Glomerular visceral epithelial cell (primary cell): Measurements from ENCODE around the gene HDAC10.

ENCODE experiments used
- DNase-seq: peaks from one replicate; pipeline ENCODE4 v3.0.0-alpha.2; 2016; ENCODE audit errors: extremely low spot score

The HDAC10 gene

DNA sequence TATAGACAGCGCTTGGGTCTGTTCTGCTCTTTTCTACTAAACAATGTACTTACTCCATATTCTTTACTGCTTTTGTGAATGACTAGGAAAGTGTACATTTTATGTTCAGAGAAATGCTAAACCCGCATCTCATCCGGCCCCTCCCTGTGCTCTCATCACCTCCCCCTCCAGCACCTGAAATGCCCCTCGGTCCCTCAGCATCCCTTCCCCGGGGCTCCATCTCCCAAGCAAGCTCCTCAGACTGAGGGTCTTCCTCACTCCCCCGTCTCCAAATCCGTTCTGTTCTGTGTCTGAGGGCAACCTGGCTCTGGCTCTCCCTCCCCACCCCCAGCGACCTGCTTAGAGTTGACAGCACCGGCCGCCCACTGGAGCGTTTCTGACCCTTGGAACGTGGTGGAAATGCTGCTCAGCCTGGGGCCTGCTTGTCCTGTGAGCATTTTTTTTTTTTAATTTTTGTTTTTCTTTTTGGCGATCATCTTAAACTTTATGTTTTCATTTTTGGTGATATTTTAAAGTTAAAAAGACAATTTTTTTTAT is 48.9 kb downstream of the HDAC10 start:
- DNase-seq, result no peak

DNA sequence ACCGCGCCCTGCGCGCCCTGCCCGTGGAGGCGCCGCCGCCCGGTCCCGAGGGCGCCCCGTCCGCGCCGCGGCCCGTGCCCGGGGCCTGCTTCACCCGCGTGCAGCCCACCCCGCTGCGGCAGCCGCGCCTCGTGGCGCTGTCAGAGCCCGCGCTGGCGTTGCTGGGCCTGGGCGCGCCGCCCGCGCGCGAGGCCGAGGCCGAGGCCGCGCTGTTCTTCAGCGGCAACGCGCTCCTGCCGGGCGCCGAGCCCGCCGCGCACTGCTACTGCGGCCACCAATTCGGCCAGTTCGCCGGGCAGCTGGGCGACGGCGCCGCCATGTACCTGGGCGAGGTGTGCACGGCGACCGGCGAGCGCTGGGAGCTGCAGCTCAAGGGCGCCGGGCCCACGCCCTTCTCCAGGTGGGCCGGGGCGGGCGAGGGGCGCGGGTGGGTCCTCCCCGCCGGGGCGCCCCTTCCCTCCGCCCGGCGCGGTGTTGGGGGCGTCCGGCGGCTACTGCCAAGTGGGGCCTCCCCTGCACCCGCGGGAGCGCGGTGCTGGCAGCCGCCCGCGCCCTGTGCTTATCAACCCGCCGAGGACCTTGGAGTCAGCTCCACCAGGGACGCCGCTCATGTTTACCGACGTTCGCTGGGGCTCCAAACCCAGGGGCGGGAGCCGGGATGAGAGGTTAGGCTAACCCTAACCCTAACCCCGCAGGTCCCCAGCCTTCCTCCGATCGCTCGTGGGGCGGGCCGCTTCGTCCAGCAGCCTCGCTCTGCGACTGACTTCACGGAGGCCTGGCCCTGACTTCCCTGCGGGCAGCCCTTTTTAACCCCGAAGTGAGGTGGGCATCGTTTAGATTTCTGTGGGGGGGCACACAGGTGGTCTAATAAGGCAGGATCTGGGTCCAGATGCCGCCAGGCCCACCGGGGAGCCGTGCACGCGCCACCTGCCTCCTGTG is 49.6 kb downstream of the HDAC10 start:
- no peak for DNase-seq

DNA sequence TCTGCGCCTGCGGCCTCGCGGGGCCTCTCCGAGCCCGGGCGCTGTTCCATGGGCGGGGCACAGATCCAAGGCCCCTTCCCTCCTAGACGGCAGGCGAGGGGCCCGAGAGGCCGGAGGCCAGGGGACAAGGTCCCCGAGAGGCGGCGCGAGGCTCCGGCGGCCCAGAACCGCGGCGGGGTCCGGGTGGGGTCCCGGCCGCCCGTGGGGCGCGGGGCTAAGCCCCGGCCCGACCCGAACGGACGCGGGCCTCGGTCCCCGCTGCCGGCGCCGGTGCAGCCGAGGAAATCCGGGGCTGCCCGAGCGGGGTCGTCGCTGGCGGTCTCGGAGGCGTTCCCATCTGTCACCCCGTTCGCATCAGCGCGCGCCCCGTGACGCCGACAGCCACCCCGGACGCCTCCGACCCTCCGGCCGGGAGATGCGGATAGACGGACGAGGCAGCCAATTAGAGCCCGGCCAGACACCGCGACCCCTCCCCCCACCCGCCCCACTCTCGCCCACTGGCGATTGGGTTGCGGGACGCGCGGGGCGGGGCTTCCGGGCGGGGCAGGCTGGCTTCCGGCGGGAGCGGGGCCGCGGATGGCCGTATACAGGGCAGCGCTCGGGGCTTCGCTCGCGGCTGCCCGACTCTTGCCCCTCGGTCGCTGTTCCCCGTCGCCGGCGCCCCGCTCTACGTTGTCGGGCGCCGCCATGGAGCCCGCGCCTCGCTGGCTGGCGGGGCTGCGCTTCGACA is 50.4 kb downstream of the HDAC10 start, which contains the start of gene SELENOO:
Gene SELENOO (plus strand): TSS at position 551 of the 730 bp plus-strand sequence. CDS start 26 bp downstream, at position 577.
- peak; percentile 92 for DNase-seq

DNA sequence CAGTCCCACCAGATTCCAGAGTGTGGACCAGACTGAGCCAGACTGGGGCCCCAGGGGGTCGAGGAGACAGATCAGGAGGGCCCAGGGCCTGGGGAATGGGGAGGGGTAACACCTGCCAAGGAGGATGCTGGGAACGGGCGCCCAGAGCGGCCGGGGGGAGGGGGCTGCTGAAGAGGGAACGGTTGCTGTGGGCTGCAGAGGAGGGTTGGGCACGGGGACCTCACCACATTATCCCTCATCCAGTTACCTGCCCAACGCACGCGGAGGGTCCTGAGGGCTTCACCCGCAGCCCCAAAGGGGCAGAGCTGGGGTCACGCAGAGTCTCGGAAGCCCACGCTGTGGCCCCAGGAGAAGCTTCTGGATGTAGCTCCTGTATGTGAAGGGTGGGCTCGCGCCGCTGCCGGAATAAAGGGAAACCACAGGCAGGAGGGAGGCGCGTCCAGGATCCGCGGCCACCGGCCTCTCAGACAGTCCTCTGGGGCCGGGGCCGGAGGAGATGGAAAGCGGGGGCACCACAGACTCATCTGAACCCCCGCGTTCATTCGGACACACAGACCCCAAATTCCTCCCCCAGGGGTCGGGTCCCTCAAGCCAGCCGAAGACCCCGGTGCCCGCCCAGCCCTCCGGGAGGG is 51.1 kb downstream of the HDAC10 start:
- no peak for DNase-seq

DNA sequence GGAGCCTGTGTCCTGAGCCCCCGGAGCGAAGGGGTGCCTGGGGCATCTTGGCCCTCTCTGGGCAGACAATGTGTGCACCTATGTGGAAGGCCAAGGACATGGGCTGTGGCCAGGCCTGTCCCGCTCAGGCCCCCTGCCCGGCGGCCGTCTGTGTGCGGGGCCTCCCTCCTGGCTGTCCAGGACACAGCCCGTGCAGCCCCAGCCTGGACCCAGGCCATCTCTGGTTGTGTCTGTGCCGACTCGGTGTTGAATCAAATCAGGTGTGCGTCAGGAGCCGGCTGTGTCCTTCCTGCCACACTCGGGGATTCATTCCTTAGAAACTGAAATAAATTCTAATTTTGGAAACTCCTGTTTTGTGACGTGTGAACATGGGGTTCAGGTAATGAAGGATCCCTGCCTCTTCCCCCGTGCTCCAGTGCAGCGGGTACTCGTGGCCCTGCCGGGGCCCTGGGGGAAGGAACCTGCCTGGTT is 51.8 kb downstream of the HDAC10 start:
- DNase-seq, result no peak

DNA sequence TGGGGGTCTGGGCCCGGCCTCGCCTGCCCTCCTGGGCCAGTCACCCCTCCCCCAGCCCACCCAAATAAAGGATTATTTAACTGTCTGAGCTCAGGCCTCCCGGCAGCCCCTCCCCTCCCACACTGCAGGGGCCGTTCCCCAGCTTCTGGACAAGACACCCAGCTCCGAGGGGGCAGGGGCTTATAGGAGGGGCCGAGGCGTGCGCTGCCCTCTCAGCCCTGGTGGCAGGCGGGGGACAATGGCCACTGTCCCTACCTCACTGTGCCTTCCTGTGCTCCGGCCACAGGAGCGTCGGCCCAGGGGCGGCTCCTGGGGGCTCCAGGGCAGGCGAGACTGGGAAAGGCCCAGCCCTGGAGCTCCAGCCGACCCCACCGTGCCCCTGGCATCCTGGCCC is 52.4 kb downstream of the HDAC10 start:
- no peak for DNase-seq

DNA sequence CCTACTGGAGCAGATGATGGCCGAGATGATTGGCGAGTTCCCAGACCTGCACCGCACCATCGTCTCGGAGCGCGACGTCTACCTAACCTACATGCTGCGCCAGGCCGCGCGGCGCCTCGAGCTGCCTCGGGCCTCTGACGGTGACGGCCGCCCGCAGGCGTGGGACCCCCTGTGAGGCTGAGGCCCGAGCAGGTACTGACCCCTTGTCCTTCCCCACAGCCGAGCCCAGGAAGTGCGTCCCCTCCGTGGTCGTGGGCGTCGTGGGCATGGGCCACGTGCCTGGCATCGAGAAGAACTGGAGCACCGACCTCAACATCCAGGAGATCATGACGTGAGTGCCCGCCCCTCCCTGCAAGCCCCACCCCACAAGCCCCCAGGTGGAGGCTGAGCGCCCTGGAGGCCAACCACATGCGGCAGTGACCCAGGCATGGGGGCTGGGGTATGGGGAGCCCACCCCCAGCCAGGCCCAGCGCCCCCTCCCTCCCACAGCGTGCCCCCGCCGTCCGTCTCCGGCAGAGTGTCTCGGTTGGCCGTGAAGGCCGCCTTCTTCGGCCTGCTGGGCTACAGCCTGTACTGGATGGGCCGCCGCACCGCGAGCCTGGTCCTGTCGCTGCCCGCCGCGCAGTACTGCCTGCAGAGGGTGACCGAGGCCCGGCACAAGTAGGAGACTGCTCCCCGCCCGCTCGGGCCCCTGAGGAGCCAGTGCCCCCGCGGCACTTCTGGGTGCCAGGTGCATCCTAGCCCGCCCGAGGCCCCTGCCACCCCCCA is 53.0 kb downstream of the HDAC10 start:
- DNase-seq, result no peak

DNA sequence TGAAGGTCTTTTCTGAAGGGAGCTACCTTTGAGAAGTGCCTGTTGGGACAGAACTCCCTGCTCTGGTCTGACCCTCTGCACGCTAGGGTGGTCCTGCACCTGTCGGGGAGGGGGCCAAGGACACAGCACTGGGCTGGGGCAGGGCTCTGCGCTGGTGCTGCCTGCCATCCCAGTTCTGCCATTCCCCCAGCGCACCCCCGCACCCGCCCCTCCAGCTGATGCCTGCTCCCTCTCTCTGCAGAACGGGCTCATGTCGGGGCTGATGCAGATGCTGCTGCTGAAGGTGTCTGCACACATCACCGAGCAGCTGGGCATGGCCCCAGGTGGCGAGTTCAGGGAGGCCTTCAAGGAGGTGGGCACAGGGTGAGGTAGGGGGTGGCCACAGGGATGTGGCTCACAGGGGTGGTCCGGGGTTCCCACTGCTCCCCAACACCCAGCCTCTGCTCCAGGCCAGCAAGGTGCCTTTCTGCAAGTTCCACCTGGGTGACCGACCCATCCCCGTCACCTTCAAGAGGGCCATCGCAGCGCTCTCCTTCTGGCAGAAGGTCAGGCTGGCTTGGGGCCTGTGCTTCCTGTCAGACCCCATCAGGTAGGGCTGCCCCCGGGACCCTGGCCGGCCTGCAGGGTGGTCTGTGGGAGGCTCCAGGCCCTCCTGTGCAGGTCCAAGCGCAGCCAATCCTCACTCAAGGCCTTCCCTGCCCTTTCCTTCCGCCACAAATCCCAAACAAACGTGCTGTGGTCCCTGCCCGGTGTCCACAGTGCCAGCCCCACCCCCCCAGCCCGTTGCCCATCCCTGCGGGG is 53.9 kb downstream of the HDAC10 start:
- DNase-seq, result no peak

DNA sequence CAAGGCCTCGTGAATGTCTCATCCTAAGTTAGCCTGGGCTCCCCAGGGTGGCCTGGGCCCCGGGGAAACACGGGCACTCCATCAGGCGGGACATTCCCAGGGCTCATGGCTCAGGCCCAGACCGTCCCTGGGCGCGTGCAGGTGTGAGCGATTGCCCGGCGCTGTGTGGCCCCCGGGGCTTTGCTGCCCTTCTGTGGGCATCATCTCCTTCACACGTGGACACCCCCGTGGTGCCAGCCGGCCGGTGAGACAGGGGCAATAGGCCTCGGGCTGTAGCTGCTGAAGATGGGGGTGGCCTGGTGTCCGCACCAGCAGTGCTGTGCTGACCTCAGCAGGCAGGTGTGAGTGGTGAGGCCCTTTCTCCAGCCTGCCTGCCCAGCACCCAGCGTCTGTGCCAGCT is 54.8 kb downstream of the HDAC10 start:
- DNase-seq, result no peak
